K562 (cell line): Measurements from ENCODE around the gene IL11. TPM values are rescaled to one million over a fixed set of nuclear protein-coding genes. Genes with fewer than 3 reads are reported as not detected.

Experiments used
- BRD4 ChIP-seq: fragments of 200-600 bp; sonication (generic); IDR thresholded peaks from 2 replicates; pipeline ENCODE4 v1.6.1; 2017; ENCODE audit warnings: inconsistent platforms
- FOXJ3 ChIP-seq: sonication (generic); formaldehyde crosslinking; IDR thresholded peaks from 2 replicates; pipeline ENCODE4 v1.4.0; 2020; ENCODE audit warnings: mild to moderate bottlenecking, missing genetic modification reagents
- FOXP1 ChIP-seq: sonication (generic); formaldehyde crosslinking; IDR thresholded peaks from 2 replicates; pipeline ENCODE4 v1.8.0; 2022; ENCODE audit warnings: mild to moderate bottlenecking, missing genetic modification reagents
- HNRNPLL ChIP-seq: fragments of 200-400 bp; formaldehyde crosslinking; IDR thresholded peaks from 2 replicates; pipeline ENCODE4 v1.6.1; 2017; ENCODE audit warnings: low read length, low read depth, mild to moderate bottlenecking; ENCODE audit not compliant: poor library complexity, severe bottlenecking
- KAT8 ChIP-seq: fragments of 450-650 bp; IDR thresholded peaks from 2 replicates; pipeline ENCODE4 v1.6.1; 2016; ENCODE audit warnings: low read depth, mild to moderate bottlenecking
- L3MBTL2 ChIP-seq: fragments of 450-650 bp; IDR thresholded peaks from 2 replicates; pipeline ENCODE4 v1.6.1; 2016; ENCODE audit warnings: mild to moderate bottlenecking, moderate library complexity
- NFE2 ChIP-seq: IDR thresholded peaks from 2 replicates; pipeline ENCODE4 v1.6.1; 2014; ENCODE audit warnings: antibody characterized with exemption, low read depth
- RBM34 ChIP-seq: fragments of 200-400 bp; formaldehyde crosslinking; IDR thresholded peaks from 2 replicates; pipeline ENCODE4 v1.6.1; 2018; ENCODE audit warnings: low read length, borderline replicate concordance; ENCODE audit not compliant: insufficient read depth
- SUPT5H ChIP-seq: fragments of 450-650 bp; IDR thresholded peaks from 2 replicates; pipeline ENCODE4 v1.6.1; 2016
- TCF7 ChIP-seq: sonication (generic); IDR thresholded peaks from 2 replicates; pipeline ENCODE4 v1.6.1; 2016; ENCODE audit warnings: antibody characterized with exemption, borderline replicate concordance
- TFE3 ChIP-seq: fragments of 450-650 bp; formaldehyde crosslinking; IDR thresholded peaks from 2 replicates; pipeline ENCODE4 v1.4.0; 2020; ENCODE audit warnings: mild to moderate bottlenecking, mixed read lengths
- THRAP3 ChIP-seq: fragments of 450-650 bp; IDR thresholded peaks from 2 replicates; pipeline ENCODE4 v1.6.1; 2016; ENCODE audit warnings: mild to moderate bottlenecking, inconsistent platforms, borderline replicate concordance
- UBTF ChIP-seq, 2 experiments: IDR thresholded peaks; 2 replicates each; pipeline ENCODE4 v1.6.1; 2012; ENCODE audit warnings: improper control_type of control experiment in 2 of 2, low read depth in 2 of 2, low read length in 2 of 2, borderline replicate concordance in 1 of 2
- ZFP1 ChIP-seq: fragments of 450-650 bp; formaldehyde crosslinking; IDR thresholded peaks from 2 replicates; pipeline ENCODE4 v1.4.0; 2020; ENCODE audit warnings: mild to moderate bottlenecking, mixed read lengths
- ZNF174 ChIP-seq: fragments of 250-450 bp; sonication (Bioruptor Pico); IDR thresholded peaks from 2 replicates; pipeline ENCODE4 v1.4.0; 2020; ENCODE audit warnings: mild to moderate bottlenecking
- ZNF263 ChIP-seq: sonication (generic); formaldehyde crosslinking; IDR thresholded peaks from 2 replicates; pipeline ENCODE4 v1.8.0; 2022; ENCODE audit warnings: mild to moderate bottlenecking, missing genetic modification reagents, borderline replicate concordance
- ZNF76 ChIP-seq: fragments of 250-450 bp; sonication (Bioruptor Pico); IDR thresholded peaks from 2 replicates; pipeline ENCODE4 v1.4.0; 2020; ENCODE audit warnings: mild to moderate bottlenecking, moderate library complexity, borderline replicate concordance
- ZNF77 ChIP-seq: fragments of 250-450 bp; sonication (Bioruptor Pico); IDR thresholded peaks from 2 replicates; pipeline ENCODE4 v1.5.0; 2020
- polyA plus RNA-seq, 8 experiments: library from polyadenylated mRNA; depleted of rRNA in 4 of 8; stranded (reverse) in 5 of 8; unstranded in 3 of 8; fragments of >200 nt; fragmentation: Nextera tagmentation in 2 of 8; fragmentation: Illumina TruSeq in 1 of 8; extraction: Ambion mirVana in 2 of 8; extraction: Trizol in 1 of 8; gene quantifications; 2 replicates each; pipeline versions ENCODE4 v1.2.1 to v1.2.3, GENCODE V29; 2011 to 2014; ENCODE audit warnings: inconsistent platforms in 1 of 8, missing spikeins in 1 of 8
- total RNA-seq, 7 experiments: library from RNA; depleted of rRNA in 6 of 7; stranded (reverse); fragments of >200 nt in 6 of 7; fragmentation: Illumina TruSeq in 2 of 7; extraction: Trizol in 2 of 7; gene quantifications; 2 replicates each; pipeline versions ENCODE4 v1.2.1 to v1.2.3, GENCODE V29; 2011 to 2021; ENCODE audit warnings: low replicate concordance in 1 of 7
- TF ChIP-seq, protein P1 (sequence below): sonication (generic); formaldehyde crosslinking; IDR thresholded peaks from 2 replicates; pipeline ENCODE4 v1.8.1; 2023; ENCODE audit warnings: mild to moderate bottlenecking, missing genetic modification reagents
- TF ChIP-seq, protein P2 (sequence below): IDR thresholded peaks from 2 replicates; pipeline ENCODE4 v1.6.1; 2014; ENCODE audit warnings: antibody characterized with exemption
- TF ChIP-seq, protein P3 (sequence below): fragments of 250-450 bp; sonication (Bioruptor Pico); IDR thresholded peaks from 2 replicates; pipeline ENCODE4 v1.5.0; 2021; ENCODE audit warnings: mild to moderate bottlenecking, moderate library complexity

The IL11 gene
- total and polyA plus RNA-seq, 9 of the 15 experiments (the other 6 are each of a cell fraction or from before 2014, with no cell fraction given) = 0.04 to 0.42 (median 0.06) TPM; not detected in 6

- TF ChIP-seq TFE3 (CRISPR knock-in tag) (no peak), ZFP1 (CRISPR knock-in tag) (no peak), TCF7 (no peak), KAT8 (no peak), FOXP1 (CRISPR knock-in tag) (no peak), FOXJ3 (CRISPR knock-in tag) (no peak), NFE2 (no peak), L3MBTL2 (peak; percentile 88), ZNF77 (CRISPR knock-in tag) (no peak), SUPT5H (no peak), ZNF174 (CRISPR knock-in tag) (no peak), RBM34 (no peak), ZNF263 (CRISPR knock-in tag) (no peak; the same call in 1 of the 2 replicates), ZNF76 (CRISPR knock-in tag) (no peak), BRD4 (no peak), HNRNPLL (no peak), UBTF (IDR thresholded peaks at IDR 0.05; ENCODE audit: borderline replicate concordance in 1 of 2, low read depth in 2 of 2, low read length in 2 of 2) (no peak), THRAP3 (no peak)
- TF ChIP-seq, protein P1, sequence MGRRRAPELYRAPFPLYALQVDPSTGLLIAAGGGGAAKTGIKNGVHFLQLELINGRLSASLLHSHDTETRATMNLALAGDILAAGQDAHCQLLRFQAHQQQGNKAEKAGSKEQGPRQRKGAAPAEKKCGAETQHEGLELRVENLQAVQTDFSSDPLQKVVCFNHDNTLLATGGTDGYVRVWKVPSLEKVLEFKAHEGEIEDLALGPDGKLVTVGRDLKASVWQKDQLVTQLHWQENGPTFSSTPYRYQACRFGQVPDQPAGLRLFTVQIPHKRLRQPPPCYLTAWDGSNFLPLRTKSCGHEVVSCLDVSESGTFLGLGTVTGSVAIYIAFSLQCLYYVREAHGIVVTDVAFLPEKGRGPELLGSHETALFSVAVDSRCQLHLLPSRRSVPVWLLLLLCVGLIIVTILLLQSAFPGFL = 0 out of 2 replicates have a peak, but pooled peaks have one; percentile 61
- TF ChIP-seq, protein P2, sequence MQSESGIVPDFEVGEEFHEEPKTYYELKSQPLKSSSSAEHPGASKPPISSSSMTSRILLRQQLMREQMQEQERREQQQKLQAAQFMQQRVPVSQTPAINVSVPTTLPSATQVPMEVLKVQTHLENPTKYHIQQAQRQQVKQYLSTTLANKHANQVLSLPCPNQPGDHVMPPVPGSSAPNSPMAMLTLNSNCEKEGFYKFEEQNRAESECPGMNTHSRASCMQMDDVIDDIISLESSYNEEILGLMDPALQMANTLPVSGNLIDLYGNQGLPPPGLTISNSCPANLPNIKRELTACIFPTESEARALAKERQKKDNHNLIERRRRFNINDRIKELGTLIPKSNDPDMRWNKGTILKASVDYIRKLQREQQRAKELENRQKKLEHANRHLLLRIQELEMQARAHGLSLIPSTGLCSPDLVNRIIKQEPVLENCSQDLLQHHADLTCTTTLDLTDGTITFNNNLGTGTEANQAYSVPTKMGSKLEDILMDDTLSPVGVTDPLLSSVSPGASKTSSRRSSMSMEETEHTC = no peak
- TF ChIP-seq, protein P3, sequence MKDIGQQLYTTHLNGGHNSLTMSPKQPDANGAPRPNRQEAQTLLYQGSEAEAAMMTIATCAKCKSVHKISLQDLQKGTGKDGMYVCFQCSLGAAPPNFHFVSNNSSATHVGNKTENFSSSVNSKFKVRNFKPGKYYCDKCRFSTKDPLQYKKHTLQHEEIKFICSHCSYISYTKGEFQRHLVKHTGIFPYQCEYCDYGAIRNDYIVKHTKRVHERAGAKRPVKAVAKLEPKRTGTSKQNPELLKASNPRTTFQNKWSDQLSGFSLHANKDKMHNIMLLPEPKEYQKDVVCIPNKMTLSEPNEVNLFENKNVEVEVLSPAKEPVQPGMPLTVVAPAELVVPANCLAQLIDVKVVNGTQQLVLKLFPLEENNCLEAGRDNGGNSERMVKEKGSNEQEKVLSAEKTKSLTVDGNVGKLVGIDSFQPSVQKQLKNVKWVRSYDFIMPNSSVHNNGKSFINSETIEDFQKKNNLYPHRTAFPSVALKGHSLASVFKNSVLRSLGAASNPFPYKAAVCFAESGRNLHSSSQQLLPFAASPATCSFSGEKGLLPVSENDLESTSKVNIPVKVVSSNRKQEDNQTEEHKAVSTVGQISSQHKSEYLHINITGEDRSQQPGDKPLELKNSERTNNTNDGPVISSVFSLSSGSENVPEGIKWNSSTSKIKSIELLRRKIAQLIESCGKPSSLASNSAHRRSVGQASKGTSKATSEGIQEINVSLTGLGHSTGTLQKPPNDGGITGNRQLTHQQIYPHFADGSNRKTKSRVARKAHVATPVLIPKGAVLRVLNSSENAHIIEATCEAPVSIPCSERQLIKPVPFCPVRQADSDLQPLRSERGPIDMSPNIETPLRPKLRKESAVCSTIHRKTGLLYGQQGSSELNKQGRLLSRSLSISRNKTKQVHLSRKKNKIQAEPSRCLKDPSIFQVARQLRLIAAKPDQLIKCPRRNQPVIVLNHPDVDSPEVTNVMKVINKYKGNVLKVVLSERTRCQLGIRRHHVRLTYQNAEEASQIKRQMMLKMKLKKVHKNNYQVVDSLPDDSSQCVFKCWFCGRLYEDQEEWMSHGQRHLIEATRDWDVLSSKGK (CRISPR knock-in tag) = no peak
Measured at GRCh38 chr19:55418185-55418584, 47.9 kb upstream of the IL11 start (continued).
